ENCODE results near the gene SH3TC1.

The SH3TC1 gene

DNA sequence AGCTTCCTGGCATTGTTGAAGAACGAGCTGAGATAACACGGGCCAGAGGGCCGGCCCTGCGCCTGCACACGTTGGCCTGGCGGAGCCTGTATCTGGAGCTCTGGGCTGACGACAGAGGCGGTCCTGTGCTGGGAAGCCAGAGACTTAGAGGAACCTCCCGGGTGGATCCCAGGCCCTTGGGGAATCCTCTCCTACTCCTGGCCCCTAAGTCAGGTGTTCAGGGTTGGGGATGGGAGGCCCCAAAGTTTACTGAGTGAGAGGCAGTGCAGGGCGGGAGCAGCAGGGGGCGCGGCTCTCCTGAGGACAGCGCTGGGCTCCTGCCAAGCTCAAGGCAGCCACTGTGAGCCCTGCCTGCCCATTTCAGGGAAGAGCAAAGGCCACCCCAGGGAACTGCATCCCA lies 68.0 kb downstream of the SH3TC1 start:
- DNase-seq = peak; percentile 12

DNA sequence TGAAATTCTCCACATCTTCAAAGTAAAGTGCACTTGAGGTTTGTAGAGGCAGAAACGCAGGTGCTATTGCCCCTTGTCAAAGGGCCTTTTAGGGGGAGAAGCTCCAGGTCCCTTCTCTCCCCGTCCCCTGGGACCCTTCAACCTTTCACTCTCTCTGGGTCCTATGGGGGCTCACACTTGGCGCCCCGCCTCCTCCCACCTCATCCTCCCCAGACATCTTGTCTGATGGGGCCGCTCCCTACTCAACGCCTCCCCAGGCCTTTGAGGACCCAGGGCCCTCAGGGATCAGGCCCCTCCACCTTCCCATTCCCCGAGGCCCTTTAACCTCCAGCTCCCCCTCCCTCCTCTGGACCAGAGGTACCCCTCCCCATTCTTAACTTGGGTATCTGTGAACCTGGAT lies 69.1 kb downstream of the SH3TC1 start:
- no peak for DNase-seq

DNA sequence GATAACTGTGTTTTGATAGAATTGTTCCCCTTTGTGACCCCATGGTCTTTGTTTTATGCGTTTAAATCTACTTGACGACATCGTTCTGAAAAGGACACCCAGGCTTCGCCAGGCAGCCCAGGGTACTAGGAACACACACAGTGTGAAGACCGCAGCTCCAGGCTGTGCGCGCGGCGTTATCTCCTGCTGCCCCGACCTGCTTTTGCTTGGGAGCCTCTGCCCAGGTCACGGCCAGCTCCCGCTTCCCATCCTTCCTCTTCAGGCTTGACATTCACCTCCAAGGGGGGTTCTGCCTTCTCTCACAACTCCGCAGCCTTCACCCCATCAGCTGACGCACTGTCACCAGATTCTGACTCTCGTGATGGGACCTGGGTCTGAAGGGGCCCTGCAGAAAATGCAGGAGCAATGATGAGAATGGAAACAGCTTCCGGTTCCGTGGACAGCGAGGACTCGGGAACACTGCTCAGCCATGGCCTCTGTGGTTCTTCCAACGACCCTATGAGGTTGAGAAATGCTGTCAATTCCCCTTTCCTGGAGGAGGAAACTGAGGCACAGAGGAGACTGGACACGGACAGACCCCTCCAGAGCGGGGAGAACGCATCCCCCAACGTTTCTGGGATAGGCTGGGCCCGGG lies 69.9 kb downstream of the SH3TC1 start:
- DNase-seq = no peak

DNA sequence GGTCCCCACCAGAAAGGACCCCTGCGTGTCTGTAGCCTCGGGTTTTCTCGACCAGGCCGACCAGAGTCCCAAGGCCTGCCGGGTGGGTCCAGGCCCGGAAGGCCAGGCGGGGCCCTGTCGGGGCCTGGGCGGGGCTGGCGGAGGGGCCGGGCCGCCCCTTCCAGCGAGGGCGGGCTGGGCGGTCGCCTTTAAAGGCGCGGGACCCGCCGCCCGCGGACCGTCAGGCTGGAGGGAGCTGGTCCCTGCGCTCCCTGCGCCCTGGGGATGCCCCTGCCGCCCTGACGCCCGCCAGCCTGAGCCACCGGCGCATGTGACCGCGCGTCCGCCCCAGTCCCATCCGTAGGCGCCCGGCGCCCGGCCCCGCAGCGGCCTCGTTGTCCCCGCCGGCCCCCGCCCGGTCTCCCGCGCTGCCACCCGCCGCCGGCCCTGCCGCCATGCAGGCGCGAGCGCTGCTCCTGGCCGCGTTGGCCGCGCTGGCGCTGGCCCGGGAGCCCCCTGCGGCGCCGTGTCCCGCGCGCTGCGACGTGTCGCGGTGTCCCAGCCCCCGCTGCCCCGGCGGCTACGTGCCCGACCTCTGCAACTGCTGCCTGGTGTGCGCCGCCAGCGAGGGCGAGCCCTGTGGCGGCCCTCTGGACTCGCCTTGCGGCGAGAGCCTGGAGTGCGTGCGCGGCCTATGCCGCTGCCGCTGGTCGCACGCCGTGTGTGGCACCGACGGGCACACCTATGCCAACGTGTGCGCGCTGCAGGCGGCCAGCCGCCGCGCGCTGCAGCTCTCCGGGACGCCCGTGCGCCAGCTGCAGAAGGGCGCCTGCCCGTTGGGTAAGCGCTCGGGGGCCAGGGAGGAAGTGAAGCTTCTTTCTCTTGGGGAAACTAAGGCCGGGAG lies 70.7 kb downstream of the SH3TC1 start, which contains the start of gene HTRA3:
HTRA3 (plus strand) TSS at position 220 of the 883 bp plus-strand sequence; CDS start at position 435, 215 bp downstream.
- no peak for DNase-seq

- DNase-seq = no peak
Measured at GRCh38 chr4:8270418-8270771, 71.3 kb downstream of the SH3TC1 start.

GRCh38 chr4:8270912-8271815 lies 72.1 kb downstream of the SH3TC1 start:
- no peak for DNase-seq

DNA sequence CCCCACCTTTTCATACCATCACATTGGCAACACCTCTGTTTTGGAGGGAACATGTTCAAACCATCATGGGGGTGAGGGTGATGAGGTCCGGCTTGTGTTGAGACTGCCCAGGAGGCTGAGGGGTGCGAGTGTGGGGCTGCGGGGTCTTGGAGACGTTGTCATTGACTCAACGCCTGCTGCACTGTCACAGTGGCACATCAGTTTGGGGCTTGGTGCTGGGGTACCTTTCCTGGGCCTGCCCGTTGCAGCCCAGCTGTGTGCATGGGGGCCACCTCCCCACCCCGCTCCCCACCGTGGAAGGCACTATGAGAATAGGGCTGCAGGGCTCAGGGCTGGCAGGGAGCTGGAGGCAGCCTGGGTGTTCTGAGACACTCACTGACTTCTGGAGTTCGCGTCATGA lies 72.7 kb downstream of the SH3TC1 start:
- DNase-seq = no peak

DNA sequence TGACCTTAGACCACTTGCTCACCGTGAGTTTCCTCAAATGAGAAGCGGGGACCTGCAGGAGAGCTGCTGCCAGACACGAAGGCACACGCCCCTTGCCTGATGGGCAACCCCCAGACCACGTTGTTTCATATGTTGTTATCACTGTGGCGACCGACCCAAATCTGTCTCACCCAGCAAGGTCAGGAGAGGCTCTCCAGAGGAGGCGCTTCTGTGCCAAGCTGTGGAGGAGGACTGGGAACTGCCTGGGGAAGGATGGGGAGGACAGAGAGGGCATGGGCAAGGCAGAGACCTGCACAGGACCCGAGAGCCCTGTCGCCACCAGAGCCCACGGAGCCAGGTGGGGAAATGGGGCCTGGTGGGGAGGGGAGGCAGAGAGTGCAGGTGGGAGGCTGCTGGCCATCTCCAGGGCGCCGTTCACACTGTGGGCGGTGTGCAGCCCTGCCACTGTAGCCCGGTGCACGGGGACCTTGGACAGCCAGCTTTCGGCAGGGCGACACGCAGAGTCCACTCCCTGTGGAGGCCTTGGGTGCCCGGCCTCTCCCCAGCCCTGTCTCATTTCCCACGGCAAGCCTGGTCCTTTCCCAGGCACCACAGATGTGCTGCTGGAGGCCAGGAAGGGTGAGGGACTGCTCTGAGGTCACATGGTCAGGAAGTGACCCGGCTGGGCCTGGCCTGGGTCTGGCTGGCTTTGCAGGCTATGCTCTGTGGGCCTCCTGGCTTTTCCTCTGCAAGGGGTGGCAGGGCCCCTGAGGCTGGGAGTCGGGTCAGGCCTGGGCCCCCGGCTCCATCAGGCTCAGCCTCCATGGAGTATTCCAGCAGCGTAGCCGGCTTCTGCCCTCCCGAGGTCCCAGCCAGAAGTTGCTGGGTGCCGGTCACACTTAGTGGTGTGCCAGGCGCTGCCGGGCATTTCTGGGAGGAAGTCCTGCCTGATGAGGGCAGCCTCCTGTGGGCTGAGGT lies 73.7 kb downstream of the SH3TC1 start:
- DNase-seq = no peak

- DNase-seq = no peak
Measured at GRCh38 chr4:8273450-8273849, 74.4 kb downstream of the SH3TC1 start.

DNA sequence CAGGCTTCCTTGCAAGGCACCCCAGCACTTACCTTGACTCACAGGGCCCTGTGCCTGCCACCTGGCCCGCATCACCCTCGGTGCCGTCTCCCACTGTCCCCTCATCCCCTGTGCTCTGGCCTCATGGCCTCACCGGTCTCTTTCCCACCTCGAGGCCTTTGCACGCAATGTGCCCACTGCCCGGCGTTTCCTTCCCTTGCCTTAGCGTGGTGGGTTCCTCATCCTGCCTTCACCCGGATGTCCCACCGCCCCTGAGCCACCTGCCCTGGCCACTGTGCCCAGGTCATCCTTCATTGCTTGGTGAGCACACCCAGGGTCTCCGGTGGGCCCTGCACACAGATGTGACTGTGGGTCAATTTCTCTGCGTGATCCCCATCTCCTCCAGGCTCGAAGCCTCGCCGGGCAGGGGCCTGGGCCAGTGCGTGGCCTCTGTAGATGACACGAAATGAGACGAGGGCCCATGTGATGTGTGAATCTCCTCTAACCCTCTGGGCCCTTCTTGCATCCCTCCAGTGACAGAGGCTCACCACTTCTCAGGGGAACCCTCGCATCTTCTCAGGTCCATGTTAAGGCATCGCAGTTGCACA lies 75.1 kb downstream of the SH3TC1 start:
- no peak for DNase-seq

GRCh38 chr4:8274765-8275547 lies 75.9 kb downstream of the SH3TC1 start:
- no peak for DNase-seq

DNA sequence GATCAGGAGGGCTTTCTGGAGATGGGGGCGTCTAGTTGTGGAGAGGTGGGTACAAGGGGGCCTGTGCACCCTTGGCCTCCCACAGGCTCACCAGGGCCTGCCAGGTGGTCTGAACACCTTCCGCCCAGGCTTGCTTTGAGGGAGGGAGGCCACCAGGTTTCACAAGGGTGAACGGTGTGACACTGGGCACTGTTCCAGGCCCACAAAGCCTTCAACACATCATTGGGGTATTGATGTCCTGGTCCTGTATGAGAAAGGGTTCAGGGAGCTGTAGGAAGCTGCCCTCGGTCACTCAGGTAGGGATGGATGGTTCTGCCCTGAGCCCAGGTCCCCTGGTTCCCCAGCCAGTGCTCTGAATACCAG lies 76.4 kb downstream of the SH3TC1 start:
- no peak for DNase-seq

- no peak for DNase-seq
Measured at GRCh38 chr4:8276358-8277240, 77.5 kb downstream of the SH3TC1 start.

GRCh38 chr4:8277356-8278008 lies 78.4 kb downstream of the SH3TC1 start:
- no peak for DNase-seq

DNA sequence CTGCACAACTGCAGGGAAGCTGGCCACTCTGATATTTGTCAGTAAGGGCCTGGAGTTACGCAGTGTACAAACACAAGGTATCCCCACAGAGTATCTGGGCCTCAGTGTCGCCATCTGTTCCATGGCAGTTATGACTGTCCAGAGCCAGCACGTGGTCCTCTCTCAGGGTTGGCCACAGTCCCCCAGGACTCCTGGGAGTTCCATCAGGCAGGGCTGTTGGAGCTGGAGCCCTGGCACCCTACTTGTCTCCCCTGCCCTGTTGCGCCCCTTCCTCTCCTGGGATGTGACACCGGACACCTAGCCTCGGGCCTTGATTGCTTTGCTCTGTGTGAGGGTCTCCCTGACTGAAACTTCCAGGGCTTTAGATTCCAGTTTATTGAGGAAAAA lies 78.9 kb downstream of the SH3TC1 start:
- DNase-seq = no peak

DNA sequence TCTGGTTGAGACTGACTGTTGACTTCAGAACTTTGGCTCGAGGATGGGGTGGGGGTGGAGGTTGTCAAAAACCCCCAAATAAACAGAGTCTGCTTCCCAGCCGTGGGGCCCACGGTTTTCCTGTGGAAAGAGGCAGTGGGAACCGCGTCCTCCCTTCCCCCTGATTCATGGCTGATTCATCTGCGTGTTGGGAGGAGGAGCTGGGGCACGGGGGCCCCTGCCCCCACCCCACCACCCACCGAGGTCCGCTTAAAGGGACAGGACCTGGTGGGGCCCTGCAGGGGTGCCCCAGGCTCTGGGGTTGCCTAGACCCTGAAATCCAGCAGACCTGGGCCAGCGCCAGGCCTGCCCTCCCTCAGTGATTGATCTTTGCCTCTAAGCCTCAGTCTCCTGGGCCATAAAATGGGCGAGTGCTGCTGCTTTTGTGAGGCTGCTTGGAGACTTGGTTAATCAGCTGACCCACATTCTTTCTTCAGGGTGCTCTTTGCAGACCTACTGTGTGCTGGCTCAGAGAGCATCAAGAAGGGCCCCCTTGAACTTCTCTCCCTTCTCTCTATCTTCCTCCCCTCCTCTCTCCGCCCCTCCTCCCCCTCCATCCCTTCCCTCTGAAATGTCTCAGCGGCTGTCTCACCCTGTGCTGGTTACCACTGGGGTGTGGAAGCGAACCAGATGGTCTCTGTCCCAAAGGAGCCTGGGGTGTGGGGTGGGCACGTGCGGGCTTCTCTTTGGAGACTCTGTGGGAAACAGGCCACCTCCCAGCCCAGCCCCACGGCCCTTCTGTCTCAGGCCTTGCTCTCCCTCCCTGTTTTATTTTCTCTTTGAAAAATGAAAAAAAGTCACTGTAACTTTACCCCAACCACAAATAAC lies 79.6 kb downstream of the SH3TC1 start:
- no peak for DNase-seq

GRCh38 chr4:8279321-8280157 lies 80.4 kb downstream of the SH3TC1 start:
- DNase-seq = no peak
